Mononuclear cell (primary cell): ENCODE measurements around the gene GRHL1. TPM values are rescaled to one million over a fixed set of nuclear protein-coding genes. Genes with fewer than 3 reads are reported as not detected.
"Not testable (repeated sequence)": the region's sequence is repeated elsewhere in the genome, so short reads cannot be mapped to it uniquely, and the experiment has no call there.

Source experiments
- H3K27me3 ChIP-seq: 2 replicates; pipeline ENCODE4 v1.6.0; 2011; ENCODE audit warnings: low read length, control low read depth; ENCODE audit not compliant: insufficient read depth
- H3K4me1 ChIP-seq: 2 replicates; pipeline ENCODE4 v1.5.1; 2011; ENCODE audit warnings: mild to moderate bottlenecking, low read length, control low read depth; ENCODE audit not compliant: insufficient read depth
- H3K4me3 ChIP-seq: 2 replicates; pipeline ENCODE4 v1.5.1; 2011; ENCODE audit warnings: mild to moderate bottlenecking, low read length, moderate library complexity
- H3K9me3 ChIP-seq: 2 replicates; pipeline ENCODE4 v1.5.1; 2011; ENCODE audit warnings: low read depth, mild to moderate bottlenecking, control low read depth, low read length
- total RNA-seq: library from RNA; depleted of rRNA; stranded (reverse); fragments of >200 nt; gene quantifications from one replicate; pipeline ENCODE4 v1.2.3, GENCODE V29; 2012

The GRHL1 gene
- 3.9 TPM for total RNA-seq

- Histone ChIP-seq H3K27me3 (peaks cover 49% of the 10 kb centered on the region), H3K9me3 (no peaks in the 10 kb centered on the region), H3K4me1 (peaks cover 15% of the 10 kb centered on the region), H3K4me3 (peak within 1 kb of the TSS; percentile 50)
These were observed at the start of gene GRHL1 for GRCh38 chr2:9951522-9952285. TSS of gene GRHL1 (plus strand) at chr2:9951693. CDS start at chr2:9951834, 141 bp downstream.

- no peak overlapping the region for H3K4me3 ChIP-seq
- H3K4me1 ChIP-seq: no peaks in the 10 kb centered on the region
- H3K9me3 ChIP-seq: no peaks in the 10 kb centered on the region
- no peaks in the 10 kb centered on the region for H3K27me3 ChIP-seq
These were observed 46.1 kb upstream of the GRHL1 start for GRCh38 chr2:9905413-9905812.

- Histone ChIP-seq H3K4me3 (no peak overlapping the region), H3K27me3 (no peaks in the 10 kb centered on the region), H3K4me1 (no peaks in the 10 kb centered on the region), H3K9me3 (no peaks in the 10 kb centered on the region)
These were observed 44.1 kb upstream of the GRHL1 start for GRCh38 chr2:9907402-9907801.

GRCh38 chr2:9908639-9909038 is 42.9 kb upstream of the GRHL1 start:
- Histone ChIP-seq H3K4me1 (no peaks in the 10 kb centered on the region), H3K9me3 (no peaks in the 10 kb centered on the region), H3K4me3 (no peak overlapping the region), H3K27me3 (no peaks in the 10 kb centered on the region)

- no peak overlapping the region for H3K4me3 ChIP-seq
- no peaks in the 10 kb centered on the region for H3K27me3 ChIP-seq
- no peaks in the 10 kb centered on the region for H3K9me3 ChIP-seq
- no peaks in the 10 kb centered on the region for H3K4me1 ChIP-seq
These were observed 42.4 kb upstream of the GRHL1 start for GRCh38 chr2:9909106-9909505.

GRCh38 chr2:9910699-9911098 is 40.8 kb upstream of the GRHL1 start:
- Histone ChIP-seq H3K27me3 (no peaks in the 10 kb centered on the region), H3K9me3 (no peaks in the 10 kb centered on the region), H3K4me1 (no peaks in the 10 kb centered on the region), H3K4me3 (no peak overlapping the region)

- Histone ChIP-seq H3K9me3 (no peaks in the 10 kb centered on the region), H3K4me1 (no peaks in the 10 kb centered on the region), H3K4me3 (no peak overlapping the region), H3K27me3 (no peaks in the 10 kb centered on the region)
These were observed 39.0 kb upstream of the GRHL1 start for GRCh38 chr2:9912468-9912867.

- H3K27me3 ChIP-seq: no peaks in the 10 kb centered on the region
- H3K4me3 ChIP-seq: no peak overlapping the region
- H3K4me1 ChIP-seq: no peaks in the 10 kb centered on the region
- no peaks in the 10 kb centered on the region for H3K9me3 ChIP-seq
These were observed 37.0 kb upstream of the GRHL1 start for GRCh38 chr2:9914384-9915065.

GRCh38 chr2:9918275-9918674 is 33.2 kb upstream of the GRHL1 start:
- H3K27me3 ChIP-seq: no peaks in the 10 kb centered on the region
- no peaks in the 10 kb centered on the region for H3K9me3 ChIP-seq
- H3K4me3 ChIP-seq: no peak overlapping the region

GRCh38 chr2:9919512-9919911 is 32.0 kb upstream of the GRHL1 start:
- Histone ChIP-seq H3K27me3 (no peaks in the 10 kb centered on the region), H3K9me3 (no peaks in the 10 kb centered on the region), H3K4me3 (no peak overlapping the region), H3K4me1 (no peaks in the 10 kb centered on the region)

More at GRCh38 chr2:9918275-9918674, 33.2 kb upstream of the GRHL1 start:
- no peaks in the 10 kb centered on the region for H3K4me1 ChIP-seq

- H3K4me3 ChIP-seq, H3K27me3 ChIP-seq, H3K9me3 ChIP-seq, H3K4me1 ChIP-seq: not testable (repeated sequence)
These were observed 24.5 kb upstream of the GRHL1 start for GRCh38 chr2:9927020-9927419.

GRCh38 chr2:9937258-9937657 is 14.2 kb upstream of the GRHL1 start:
- Histone ChIP-seq H3K27me3 (no peaks in the 10 kb centered on the region), H3K4me3 (no peak overlapping the region), H3K9me3 (no peaks in the 10 kb centered on the region), H3K4me1 (no peaks in the 10 kb centered on the region)

GRCh38 chr2:9937968-9938367 is 13.5 kb upstream of the GRHL1 start:
- no peak overlapping the region for H3K4me3 ChIP-seq
- H3K9me3 ChIP-seq: no peaks in the 10 kb centered on the region
- H3K4me1 ChIP-seq: no peaks in the 10 kb centered on the region
- H3K27me3 ChIP-seq: no peaks in the 10 kb centered on the region

GRCh38 chr2:9939587-9940485 is 11.7 kb upstream of the GRHL1 start:
- Histone ChIP-seq H3K4me3 (no peak overlapping the region), H3K4me1 (no peaks in the 10 kb centered on the region), H3K27me3 (no peaks in the 10 kb centered on the region), H3K9me3 (no peaks in the 10 kb centered on the region)
